Muscle layer of colon (tissue), 2 donors: ENCODE data around the gene ACLY.
A peak's percentile ranks its signal among the peaks of the same experiment; 100 is the strongest.

Experiments
- H3K27ac ChIP-seq: one replicate; pipeline ENCODE4 v1.7.0; 2013; ENCODE audit warnings: low read depth, mild to moderate bottlenecking, low read length, moderate library complexity
- H3K27me3 ChIP-seq, 2 donors: one replicate each; pipeline ENCODE4 v1.7.0; 2013; ENCODE audit warnings: low read length in 2 of 2, mild to moderate bottlenecking in 2 of 2; ENCODE audit not compliant: insufficient read depth in 2 of 2, control insufficient read depth in 1 of 2
- H3K36me3 ChIP-seq: one replicate; pipeline ENCODE4 v1.7.0; 2013; ENCODE audit warnings: mild to moderate bottlenecking, low read length; ENCODE audit not compliant: insufficient read depth
- H3K4me1 ChIP-seq: one replicate; pipeline ENCODE4 v1.7.0; 2013; ENCODE audit warnings: mild to moderate bottlenecking, low read length; ENCODE audit not compliant: insufficient read depth
- H3K4me3 ChIP-seq, 2 donors: one replicate each; pipeline ENCODE4 v1.7.0; 2013; ENCODE audit warnings: low read length in 2 of 2, low read depth in 1 of 2, mild to moderate bottlenecking in 1 of 2, moderate library complexity in 1 of 2
- H3K9ac ChIP-seq: one replicate; pipeline ENCODE4 v1.7.0; 2013; ENCODE audit warnings: low read length
- H3K9me3 ChIP-seq: one replicate; pipeline ENCODE4 v1.7.0; 2013; ENCODE audit warnings: mild to moderate bottlenecking, low read length
- donor health status: abdominal sarcoma.
- donor health status: Adenocarcinoma of cecum.

ACLY gene

GRCh38 chr17:41907185-41907556, 11.6 kb downstream of the ACLY start:
- Histone ChIP-seq H3K36me3 (peaks cover 65% of the 10 kb centered on the region), H3K4me1 (peaks cover 8% of the 10 kb centered on the region), H3K27me3 (no peaks in the 10 kb centered on the region), H3K4me3 (no peak overlapping the region), H3K27ac (no peak overlapping the region), H3K9ac (no peak overlapping the region), H3K9me3 (no peaks in the 10 kb centered on the region)

- Histone ChIP-seq H3K36me3 (peaks cover 66% of the 10 kb centered on the region), H3K9ac (no peak overlapping the region), H3K4me3 (no peak overlapping the region)
These were observed 12.1 kb downstream of the ACLY start for GRCh38 chr17:41906465-41907184.

DNA sequence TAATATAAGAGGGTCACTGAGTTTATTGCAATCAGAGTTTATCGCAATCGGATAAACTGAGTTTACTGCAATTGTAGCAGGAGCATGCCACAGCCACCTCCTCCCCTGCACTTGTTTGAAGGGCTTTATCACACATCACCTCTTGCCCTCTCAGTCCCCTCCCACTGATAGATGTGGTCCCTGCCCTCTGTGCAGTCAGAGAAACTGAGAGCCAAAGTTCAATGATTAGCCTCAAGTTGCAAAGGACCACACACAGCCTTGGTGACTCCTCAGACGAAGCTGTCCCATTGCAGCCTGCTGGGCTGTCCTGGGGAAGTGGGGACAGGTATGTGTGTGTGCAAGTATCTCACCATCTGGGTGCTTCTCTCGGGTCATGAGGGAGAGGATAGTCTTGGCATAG, 13.6 kb downstream of the ACLY start:
- peaks cover 8% of the 10 kb centered on the region for H3K4me1 ChIP-seq
- no peaks in the 10 kb centered on the region for H3K27me3 ChIP-seq
- no peak overlapping the region for H3K27ac ChIP-seq
- H3K36me3 ChIP-seq, result peaks cover 58% of the 10 kb centered on the region
- no peak overlapping the region for H3K4me3 ChIP-seq
- H3K9ac ChIP-seq, result no peak overlapping the region
- no peaks in the 10 kb centered on the region for H3K9me3 ChIP-seq

More at GRCh38 chr17:41906465-41907184, 12.1 kb downstream of the ACLY start:
- H3K4me1 ChIP-seq, result peaks cover 8% of the 10 kb centered on the region
- H3K27me3 ChIP-seq, result no peaks in the 10 kb centered on the region
- H3K27ac ChIP-seq, result no peak overlapping the region
- no peaks in the 10 kb centered on the region for H3K9me3 ChIP-seq

DNA sequence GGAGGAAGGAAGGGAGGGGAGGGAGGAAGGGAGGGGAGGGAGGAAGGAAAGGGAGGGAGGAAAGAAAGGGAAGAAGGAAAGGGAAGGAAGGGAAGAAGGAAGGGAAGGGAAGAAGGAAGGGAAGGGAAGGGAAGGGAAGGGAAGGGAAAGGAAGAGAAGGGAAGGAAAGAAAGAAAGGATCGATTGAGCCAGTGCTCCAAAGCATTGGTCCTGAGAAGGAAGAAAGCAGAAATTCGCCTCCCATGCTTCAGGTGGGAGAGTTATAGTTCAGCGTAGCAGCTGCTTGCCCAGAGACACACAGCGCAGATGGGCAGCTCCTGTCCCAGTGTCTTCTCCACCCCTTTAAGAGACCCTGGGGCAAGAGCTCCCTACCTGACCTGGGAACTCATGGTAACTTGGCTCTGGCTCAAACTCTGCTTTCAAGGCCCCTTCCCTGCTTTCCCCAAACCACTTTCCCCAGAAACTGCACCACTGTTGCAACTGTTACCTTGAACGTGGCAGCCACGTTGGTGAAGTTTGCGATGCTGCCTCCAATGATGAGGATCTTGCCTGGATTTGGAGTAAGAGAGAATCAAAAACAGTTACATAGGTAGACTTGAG, 14.4 kb downstream of the ACLY start:
- Histone ChIP-seq H3K36me3 (peaks cover 54% of the 10 kb centered on the region), H3K4me1 (peaks cover 8% of the 10 kb centered on the region)

DNA sequence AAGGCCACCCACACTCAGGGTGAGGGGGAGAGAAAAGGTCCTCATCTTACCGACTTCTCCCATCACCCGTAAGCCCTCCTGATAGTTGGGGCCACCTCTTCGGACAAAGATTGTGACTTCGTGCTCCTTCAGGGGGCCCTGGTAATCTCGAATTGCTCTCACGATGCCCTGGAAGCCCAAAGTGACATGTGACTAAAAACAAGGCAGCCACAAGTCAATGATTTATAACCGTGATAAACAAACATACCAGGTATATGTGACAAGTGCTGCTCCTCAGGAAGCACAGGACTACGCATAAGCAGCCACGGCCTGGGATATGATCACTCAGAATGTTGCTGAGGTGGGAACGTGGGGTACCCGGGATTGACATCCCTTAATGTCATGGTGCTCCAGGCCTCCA, 17.1 kb downstream of the ACLY start:
- Histone ChIP-seq H3K4me3 (no peak overlapping the region), H3K27ac (no peak overlapping the region), H3K36me3 (peaks cover 60% of the 10 kb centered on the region), H3K4me1 (peaks cover 3% of the 10 kb centered on the region), H3K27me3 (no peaks in the 10 kb centered on the region), H3K9me3 (no peaks in the 10 kb centered on the region), H3K9ac (no peak overlapping the region)

More for the DNA sequence above, 14.4 kb downstream of the ACLY start:
- Histone ChIP-seq H3K27me3 (no peaks in the 10 kb centered on the region), H3K9ac (no peak overlapping the region), H3K9me3 (no peaks in the 10 kb centered on the region), H3K4me3 (no peak overlapping the region), H3K27ac (no peak overlapping the region)

- Histone ChIP-seq H3K9ac (no peak overlapping the region), H3K36me3 (peaks cover 55% of the 10 kb centered on the region), H3K4me1 (peaks cover 7% of the 10 kb centered on the region), H3K27ac (no peak overlapping the region), H3K27me3 (no peaks in the 10 kb centered on the region), H3K9me3 (no peaks in the 10 kb centered on the region), H3K4me3 (no peak overlapping the region)
These were observed 22.0 kb downstream of the ACLY start for GRCh38 chr17:41896726-41897125.

GRCh38 chr17:41895617-41896016, 23.1 kb downstream of the ACLY start:
- Histone ChIP-seq H3K36me3 (peaks cover 52% of the 10 kb centered on the region), H3K4me3 (no peak overlapping the region), H3K9me3 (no peaks in the 10 kb centered on the region), H3K27me3 (no peaks in the 10 kb centered on the region), H3K27ac (peak overlapping the region; percentile 23), H3K4me1 (peaks cover 7% of the 10 kb centered on the region), H3K9ac (no peak overlapping the region)

DNA sequence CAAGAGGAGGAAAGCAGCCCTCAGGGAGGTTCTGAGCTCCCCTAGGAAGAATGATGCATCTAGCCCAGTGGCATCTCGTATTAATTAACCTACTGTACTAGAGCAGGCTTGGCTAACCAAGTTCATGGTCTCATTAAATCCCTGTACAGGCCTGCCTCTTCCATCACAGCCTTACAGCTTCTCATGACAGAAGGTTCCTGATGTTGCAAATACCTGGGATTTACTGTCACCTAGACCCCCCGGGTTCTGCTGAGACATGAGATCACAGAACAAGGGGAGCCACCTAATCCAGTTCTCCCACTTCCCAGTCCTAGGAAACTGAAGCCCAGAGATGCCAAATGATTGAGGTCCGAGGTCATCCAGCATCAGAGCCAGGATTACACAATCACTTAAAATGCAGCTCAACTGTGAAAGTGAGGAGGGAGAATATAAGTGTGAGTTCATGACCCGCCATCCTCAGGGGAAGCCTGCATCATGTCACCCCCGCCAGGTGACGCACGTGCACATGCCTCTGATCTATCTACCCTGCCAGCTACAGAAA, 23.9 kb downstream of the ACLY start:
- Histone ChIP-seq H3K27me3 (no peaks in the 10 kb centered on the region), H3K9me3 (no peaks in the 10 kb centered on the region), H3K4me1 (peaks cover 7% of the 10 kb centered on the region), H3K36me3 (peaks cover 54% of the 10 kb centered on the region), H3K4me3 (no peak overlapping the region), H3K27ac (peak overlapping the region; percentile 23), H3K9ac (no peak overlapping the region)

DNA sequence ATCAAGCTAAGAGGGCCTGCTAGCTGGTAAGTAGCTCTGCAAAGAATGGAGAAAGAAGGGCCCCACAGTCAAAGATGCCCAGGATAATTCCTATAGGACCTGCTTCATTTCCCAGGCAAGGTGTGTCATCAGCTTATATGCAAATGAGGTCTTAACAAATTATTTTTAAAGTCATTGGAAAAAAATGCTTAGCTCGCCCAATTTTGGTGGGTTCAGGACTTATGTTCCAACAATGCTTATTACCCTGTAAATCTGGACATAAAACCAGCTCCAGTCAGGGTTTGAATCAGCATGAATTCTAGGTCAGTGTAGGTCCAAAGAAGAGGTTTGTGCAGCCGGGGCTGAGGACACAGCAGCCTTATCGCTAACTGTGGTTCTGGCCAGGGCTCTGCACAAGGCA, 25.4 kb downstream of the ACLY start:
- no peaks in the 10 kb centered on the region for H3K27me3 ChIP-seq
- peaks cover 7% of the 10 kb centered on the region for H3K4me1 ChIP-seq
- peaks cover 57% of the 10 kb centered on the region for H3K36me3 ChIP-seq

GRCh38 chr17:41892021-41892376, 26.8 kb downstream of the ACLY start:
- H3K9ac ChIP-seq, result no peak overlapping the region
- peaks cover 62% of the 10 kb centered on the region for H3K36me3 ChIP-seq
- H3K4me3 ChIP-seq, result no peak overlapping the region
- H3K27ac ChIP-seq, result no peak overlapping the region
- H3K9me3 ChIP-seq, result no peaks in the 10 kb centered on the region
- H3K4me1 ChIP-seq, result peaks cover 7% of the 10 kb centered on the region
- no peaks in the 10 kb centered on the region for H3K27me3 ChIP-seq

More for the DNA sequence above, 25.4 kb downstream of the ACLY start:
- Histone ChIP-seq H3K9ac (no peak overlapping the region), H3K4me3 (no peak overlapping the region), H3K9me3 (no peaks in the 10 kb centered on the region), H3K27ac (no peak overlapping the region)

GRCh38 chr17:41891135-41892020, 27.4 kb downstream of the ACLY start:
- Histone ChIP-seq H3K27me3 (no peaks in the 10 kb centered on the region), H3K27ac (no peak overlapping the region), H3K36me3 (peaks cover 61% of the 10 kb centered on the region), H3K4me1 (peaks cover 7% of the 10 kb centered on the region), H3K4me3 (no peak overlapping the region), H3K9me3 (no peaks in the 10 kb centered on the region), H3K9ac (no peak overlapping the region)
